ENCODE data around the gene S100Z. TPM values are rescaled to one million over a fixed set of nuclear protein-coding genes. Genes with fewer than 3 reads are reported as not detected.

S100Z gene
- total and polyA plus RNA-seq, 2 of the 8 experiments (the other 6 are each of a cell fraction or from before 2014, with no cell fraction given), result 0.30 TPM; not detected in 1

DNA sequence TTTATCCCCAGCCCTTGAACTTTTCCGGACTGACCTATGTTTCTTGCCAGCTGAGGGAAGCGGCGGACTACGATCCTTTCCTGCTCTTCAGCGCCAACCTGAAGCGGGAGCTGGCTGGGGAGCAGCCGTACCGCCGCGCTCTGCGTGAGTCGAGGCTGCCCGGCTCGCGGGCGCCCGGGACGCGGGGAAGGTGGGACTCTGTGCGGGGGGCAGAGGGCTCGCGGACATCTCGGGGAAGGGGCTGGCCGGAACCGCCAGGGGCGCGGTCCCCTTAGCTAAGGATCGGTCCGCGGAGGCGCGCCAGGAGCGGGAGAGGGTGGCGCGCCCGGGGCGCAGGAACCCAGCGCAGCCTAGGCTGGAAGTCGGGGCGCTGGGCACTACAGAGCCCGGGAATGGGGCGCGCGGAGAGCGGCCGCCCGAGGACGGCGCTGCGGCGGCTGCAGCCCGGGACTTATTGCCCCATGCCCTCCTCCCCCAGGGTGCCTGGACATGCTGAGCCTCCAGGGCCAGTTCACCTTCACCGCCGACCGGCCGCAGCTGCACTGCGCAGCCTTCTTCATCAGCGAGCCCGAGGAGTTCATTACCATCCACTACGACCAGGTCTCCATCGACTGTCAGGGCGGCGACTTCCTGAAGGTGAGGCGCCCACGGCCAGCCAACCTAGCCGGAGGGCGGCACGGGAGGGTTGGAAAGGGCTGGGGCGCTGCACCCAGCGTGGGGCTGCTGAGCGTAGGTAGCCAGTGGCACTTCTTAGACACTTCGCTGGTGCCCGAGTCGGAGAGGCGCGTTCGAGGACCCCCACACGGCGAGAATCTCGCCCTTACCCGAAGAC, 104.0 kb downstream of the S100Z start (continued):
- TF ChIP-seq CBX8 (IDR thresholded peaks at IDR 0.05; ENCODE audit: borderline replicate concordance, low read depth, low read length), result no peak
- TF ChIP-seq RNF2 (IDR thresholded peaks at IDR 0.05; ENCODE audit: borderline replicate concordance, low read depth, low read length, missing control alignments, poor library complexity, severe bottlenecking), result peak; percentile 52
- TF ChIP-seq HDAC6 (IDR thresholded peaks at IDR 0.05; ENCODE audit: low read depth, low read length), result no peak
- no peak for TF ChIP-seq BCL11A (IDR thresholded peaks at IDR 0.05; ENCODE audit: low read depth in 2 of 2, low read length in 2 of 2)
- TF ChIP-seq SIX5 (IDR thresholded peaks at IDR 0.05; ENCODE audit: low read depth, low read length), result no peak
- TF ChIP-seq MAFK (IDR thresholded peaks at IDR 0.05; ENCODE audit: low read depth, low read length), result no peak
- TF ChIP-seq, protein P1, sequence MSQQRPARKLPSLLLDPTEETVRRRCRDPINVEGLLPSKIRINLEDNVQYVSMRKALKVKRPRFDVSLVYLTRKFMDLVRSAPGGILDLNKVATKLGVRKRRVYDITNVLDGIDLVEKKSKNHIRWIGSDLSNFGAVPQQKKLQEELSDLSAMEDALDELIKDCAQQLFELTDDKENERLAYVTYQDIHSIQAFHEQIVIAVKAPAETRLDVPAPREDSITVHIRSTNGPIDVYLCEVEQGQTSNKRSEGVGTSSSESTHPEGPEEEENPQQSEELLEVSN (IDR thresholded peaks at IDR 0.05), result 0 out of 2 replicates have a peak, but pooled peaks have one; percentile 37
- TF ChIP-seq, protein P2, sequence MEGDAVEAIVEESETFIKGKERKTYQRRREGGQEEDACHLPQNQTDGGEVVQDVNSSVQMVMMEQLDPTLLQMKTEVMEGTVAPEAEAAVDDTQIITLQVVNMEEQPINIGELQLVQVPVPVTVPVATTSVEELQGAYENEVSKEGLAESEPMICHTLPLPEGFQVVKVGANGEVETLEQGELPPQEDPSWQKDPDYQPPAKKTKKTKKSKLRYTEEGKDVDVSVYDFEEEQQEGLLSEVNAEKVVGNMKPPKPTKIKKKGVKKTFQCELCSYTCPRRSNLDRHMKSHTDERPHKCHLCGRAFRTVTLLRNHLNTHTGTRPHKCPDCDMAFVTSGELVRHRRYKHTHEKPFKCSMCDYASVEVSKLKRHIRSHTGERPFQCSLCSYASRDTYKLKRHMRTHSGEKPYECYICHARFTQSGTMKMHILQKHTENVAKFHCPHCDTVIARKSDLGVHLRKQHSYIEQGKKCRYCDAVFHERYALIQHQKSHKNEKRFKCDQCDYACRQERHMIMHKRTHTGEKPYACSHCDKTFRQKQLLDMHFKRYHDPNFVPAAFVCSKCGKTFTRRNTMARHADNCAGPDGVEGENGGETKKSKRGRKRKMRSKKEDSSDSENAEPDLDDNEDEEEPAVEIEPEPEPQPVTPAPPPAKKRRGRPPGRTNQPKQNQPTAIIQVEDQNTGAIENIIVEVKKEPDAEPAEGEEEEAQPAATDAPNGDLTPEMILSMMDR (IDR thresholded peaks at IDR 0.05; ENCODE audit: control extremely low read depth in 1 of 3, insufficient read depth in 1 of 3, low read depth in 1 of 3, low read length in 3 of 3), result peak; percentile 5 to 8 (median 6); a peak in 2 of 4 replicates
- peak; percentile 89 for TF ChIP-seq KDM4A (IDR thresholded peaks at IDR 0.05; ENCODE audit: low read depth, low read length, severe bottlenecking)
- TF ChIP-seq SUZ12 (IDR thresholded peaks at IDR 0.05; ENCODE audit: low read length), result peak; percentile 95
- TF ChIP-seq JUND (IDR thresholded peaks at IDR 0.05; ENCODE audit: low read length), result no peak
- 0 out of 2 replicates have a peak, but pooled peaks have one; percentile 82 for TF ChIP-seq RBBP5 (IDR thresholded peaks at IDR 0.05; ENCODE audit: borderline replicate concordance, low read depth, low read length)
- TF ChIP-seq CHD1 (IDR thresholded peaks at IDR 0.05; ENCODE audit: low read depth, low read length), result no peak
- TF ChIP-seq TBP (IDR thresholded peaks at IDR 0.05; ENCODE audit: low read depth, low read length), result no peak
